Stimulated activated CD8-positive, alpha-beta memory T cell treated with anti-CD3 and anti-CD28 coated beads, Interleukin-12 subunit alpha, Interleukin-12 subunit beta, amount 100 ng/mL, for 1 hour (primary cell): Measurements from ENCODE around the gene CSNK2B.

ENCODE experiments used
- DNase-seq: peaks from one replicate; pipeline ENCODE4 v3.0.0-alpha.2; 2020; ENCODE audit warnings: low read depth

The CSNK2B gene

GRCh38 chr6:31711233-31711632, 45.4 kb downstream of the CSNK2B start:
- DNase-seq = no peak

GRCh38 chr6:31712296-31712695, 46.4 kb downstream of the CSNK2B start:
- DNase-seq = no peak

- DNase-seq = no peak
Measured at GRCh38 chr6:31713465-31713864, 47.6 kb downstream of the CSNK2B start.

GRCh38 chr6:31713991-31714684, 48.3 kb downstream of the CSNK2B start:
- no peak for DNase-seq

GRCh38 chr6:31715022-31715958, 49.4 kb downstream of the CSNK2B start, which contains the start of gene LY6G6D:
LY6G6D (plus strand) TSS chr6:31715348; CDS start chr6:31715356, 8 bp downstream.
- DNase-seq = no peak

- no peak for DNase-seq
Measured at GRCh38 chr6:31717499-31718222, 51.8 kb downstream of the CSNK2B start.

- DNase-seq = no peak
Measured at GRCh38 chr6:31718265-31718664, 52.4 kb downstream of the CSNK2B start.

GRCh38 chr6:31719001-31719400, 53.1 kb downstream of the CSNK2B start:
- DNase-seq = no peak
